Kidney (tissue), 14 donors: ENCODE data around the gene GCK. TPM values are rescaled to one million over a fixed set of nuclear protein-coding genes. Genes with fewer than 3 reads are reported as not detected.

Experiments used
- DNase-seq, 5 donors: peaks; one replicate each; pipeline ENCODE4 v3.0.0-alpha.2; 2013 to 2020
- FAIRE-seq: peaks from 2 replicates; lab custom pipeline; 2012; peaks lifted over from hg19 to GRCh38; lab: Jason Lieb, UNC
- H3K27ac ChIP-seq, 2 donors: one replicate each; pipeline ENCODE4 v1.7.0; 2013; ENCODE audit warnings: low read depth in 2 of 2, low read length in 2 of 2, inconsistent platforms in 1 of 2
- H3K27me3 ChIP-seq: one replicate; pipeline ENCODE4 v1.7.1; 2013; ENCODE audit warnings: low read length, inconsistent platforms; ENCODE audit not compliant: control insufficient read depth, insufficient read depth
- H3K36me3 ChIP-seq, 3 donors: one replicate each; pipeline versions ENCODE4 v1.7.0 to v1.7.1; 2013; ENCODE audit warnings: low read length in 3 of 3, control low read depth in 1 of 3, inconsistent platforms in 1 of 3; ENCODE audit not compliant: insufficient read depth in 3 of 3, control insufficient read depth in 2 of 3
- H3K4me1 ChIP-seq, 3 donors: one replicate each; pipeline versions ENCODE4 v1.7.0 to v1.7.1; 2013; ENCODE audit warnings: low read length in 3 of 3, inconsistent platforms in 1 of 3, low read depth in 1 of 3; ENCODE audit not compliant: control insufficient read depth in 2 of 3, insufficient read depth in 2 of 3
- H3K4me3 ChIP-seq, 3 donors: one replicate each; pipeline versions ENCODE4 v1.7.0 to v1.8.1; 2013; ENCODE audit warnings: low read length in 3 of 3, control low read depth in 1 of 3, inconsistent platforms in 1 of 3
- H3K9ac ChIP-seq, 3 donors: one replicate each; pipeline versions ENCODE4 v1.7.0 to v1.7.1; 2013; ENCODE audit warnings: low read length in 3 of 3, control low read depth in 1 of 3, inconsistent platforms in 1 of 3
- H3K9me3 ChIP-seq, 3 donors: one replicate each; pipeline versions ENCODE4 v1.7.0 to v1.7.1; 2013; ENCODE audit warnings: low read length in 3 of 3, control low read depth in 1 of 3, inconsistent platforms in 1 of 3; ENCODE audit not compliant: control insufficient read depth in 2 of 3, insufficient read depth in 1 of 3
- intact Hi-C: fragments of 100-400 bp; cut with DNase I; formaldehyde crosslinking; loops from one replicate; pipeline ENCODE4 v1.11.1; 2022
- polyA plus RNA-seq: library from polyadenylated mRNA; stranded (reverse); fragments of 350-450 nt; fragmentation: Illumina TruSeq; extraction: RNeasy Lipid Tissue Mini Kit (QIAGEN cat#74804); gene quantifications from one replicate; pipeline ENCODE4 v1.2.3, GENCODE V29; 2014; ENCODE audit warnings: low read depth, low replicate concordance; ENCODE audit not compliant: insufficient read depth
- total RNA-seq: library from RNA; stranded (reverse); fragmentation: NEBNext Ultra II Directional; extraction: Animal tissue kit (Norgen Biotek cat#: 25700); gene quantifications from one replicate; pipeline ENCODE4 v1.2.1, GENCODE V29; 2021
- TF ChIP-seq, protein P1 (sequence below): IDR thresholded peaks from 3 replicates; pipeline ENCODE4 v1.5.1; 2012; ENCODE audit warnings: mild to moderate bottlenecking, moderate library complexity, borderline replicate concordance; ENCODE audit not compliant: insufficient read depth; ENCODE audit errors: extremely low read depth
- donor health status: control.
- donor health status: control.
- donor health status: control.
- donor health status: control.
- donor health status: control.
- donor health status: DM: yes; HTN: yes; CAD: no.
- donor health status: Normal renal cell carcinoma (clear cell type).

Gene GCK
- total and polyA plus RNA-seq, 2 donors from 2014 or later = 0.25 to 1.0 TPM

DNA sequence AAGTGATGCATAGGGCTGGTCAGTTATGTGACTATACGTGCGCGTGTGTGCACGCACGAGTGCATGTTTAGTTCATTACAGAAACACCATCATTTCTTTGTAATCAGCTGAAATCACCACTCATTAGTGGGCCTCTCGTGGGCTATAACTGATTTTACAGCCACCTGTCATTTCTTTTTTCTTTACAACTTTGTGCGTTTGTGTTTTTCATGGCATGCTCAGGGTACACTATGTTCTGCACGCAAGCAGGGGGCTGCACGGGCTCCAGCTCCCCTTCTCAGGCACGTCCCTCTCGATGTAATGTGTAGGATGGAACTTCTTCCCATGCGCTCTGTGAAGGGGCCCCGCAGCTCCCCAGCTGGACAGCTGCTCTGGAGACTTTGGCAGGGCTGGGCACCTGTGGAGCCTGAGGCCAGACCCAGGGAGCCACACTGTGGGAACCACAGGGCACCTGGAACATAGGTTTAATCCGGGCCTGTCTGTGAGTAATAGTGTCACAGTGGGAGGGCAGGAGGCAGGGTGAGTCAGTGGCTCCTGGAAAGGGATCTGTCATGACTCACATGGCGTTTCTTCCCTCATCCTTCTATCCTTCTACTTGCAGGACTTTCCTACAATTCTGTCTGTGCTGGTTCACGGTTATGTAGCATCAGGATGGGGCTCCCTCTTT lies 4.9 kb downstream of the GCK start:
- Histone ChIP-seq H3K27ac (no peak overlapping the region), H3K9ac (no peak overlapping the region), H3K4me1 (no peaks in the 10 kb centered on the region), H3K9me3 (peaks cover 0 to 14% (median 0%) of the 10 kb centered on the region in 3 donors), H3K27me3 (no peaks in the 10 kb centered on the region), H3K36me3 (no peaks in the 10 kb centered on the region), H3K4me3 (no peak overlapping the region)
- DNase-seq (no peak), FAIRE-seq (no peak)
- TF ChIP-seq, protein P1, sequence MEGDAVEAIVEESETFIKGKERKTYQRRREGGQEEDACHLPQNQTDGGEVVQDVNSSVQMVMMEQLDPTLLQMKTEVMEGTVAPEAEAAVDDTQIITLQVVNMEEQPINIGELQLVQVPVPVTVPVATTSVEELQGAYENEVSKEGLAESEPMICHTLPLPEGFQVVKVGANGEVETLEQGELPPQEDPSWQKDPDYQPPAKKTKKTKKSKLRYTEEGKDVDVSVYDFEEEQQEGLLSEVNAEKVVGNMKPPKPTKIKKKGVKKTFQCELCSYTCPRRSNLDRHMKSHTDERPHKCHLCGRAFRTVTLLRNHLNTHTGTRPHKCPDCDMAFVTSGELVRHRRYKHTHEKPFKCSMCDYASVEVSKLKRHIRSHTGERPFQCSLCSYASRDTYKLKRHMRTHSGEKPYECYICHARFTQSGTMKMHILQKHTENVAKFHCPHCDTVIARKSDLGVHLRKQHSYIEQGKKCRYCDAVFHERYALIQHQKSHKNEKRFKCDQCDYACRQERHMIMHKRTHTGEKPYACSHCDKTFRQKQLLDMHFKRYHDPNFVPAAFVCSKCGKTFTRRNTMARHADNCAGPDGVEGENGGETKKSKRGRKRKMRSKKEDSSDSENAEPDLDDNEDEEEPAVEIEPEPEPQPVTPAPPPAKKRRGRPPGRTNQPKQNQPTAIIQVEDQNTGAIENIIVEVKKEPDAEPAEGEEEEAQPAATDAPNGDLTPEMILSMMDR = no peak
- intact Hi-C loops = no loop called here

DNA sequence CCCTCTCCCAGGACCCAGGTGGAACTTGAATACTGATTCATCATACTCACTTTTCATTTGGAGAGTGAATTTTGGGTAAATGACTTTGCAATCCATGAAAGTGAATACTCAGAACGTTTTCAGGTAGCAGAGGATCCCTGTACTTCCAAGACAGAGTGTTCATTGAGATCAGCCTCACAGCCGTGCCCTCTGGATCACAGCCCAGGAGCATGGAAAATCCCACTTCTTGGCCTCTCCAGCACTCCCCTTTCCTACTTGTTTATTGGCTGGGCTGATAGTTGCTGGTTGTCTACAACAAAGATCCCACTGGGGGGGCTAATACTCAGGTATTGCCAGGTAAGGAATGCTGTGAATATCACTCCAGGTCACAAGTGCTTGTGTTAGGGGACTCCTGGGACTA lies 5.9 kb downstream of the GCK start:
- no peak overlapping the region for H3K27ac ChIP-seq
- H3K36me3 ChIP-seq = no peaks in the 10 kb centered on the region
- no peak for DNase-seq
- no peaks in the 10 kb centered on the region for H3K27me3 ChIP-seq
- no peak overlapping the region for H3K9ac ChIP-seq
- intact Hi-C loops = no loop called here
- no peak for FAIRE-seq
- no peaks in the 10 kb centered on the region for H3K4me1 ChIP-seq
- H3K4me3 ChIP-seq = no peak overlapping the region
- peaks cover 0 to 14% (median 0%) of the 10 kb centered on the region in 3 donors for H3K9me3 ChIP-seq
- TF ChIP-seq, protein P1 = no peak

DNA sequence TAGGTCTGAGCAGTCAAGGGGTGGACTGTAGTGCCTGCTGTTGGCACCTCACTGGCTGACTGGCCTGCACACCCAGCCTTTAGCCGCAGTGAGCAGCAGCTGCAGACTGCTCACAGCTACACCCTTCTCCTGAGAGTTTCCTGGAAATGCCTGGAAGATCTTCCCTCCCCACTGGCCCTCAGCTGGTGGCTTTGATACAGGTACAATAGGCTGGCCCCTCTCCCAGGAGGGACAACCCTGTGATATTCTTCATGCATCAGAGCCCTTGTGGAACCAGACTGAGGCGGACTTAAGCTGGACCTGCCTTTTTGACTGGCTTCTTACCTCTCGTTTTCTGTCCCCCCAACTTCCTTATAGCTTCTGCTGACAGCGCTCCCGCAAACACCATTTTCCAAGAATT lies 6.4 kb downstream of the GCK start:
- DNase-seq (no peak), FAIRE-seq (no peak)
- Histone ChIP-seq H3K36me3 (no peaks in the 10 kb centered on the region), H3K4me1 (no peaks in the 10 kb centered on the region), H3K9ac (no peak overlapping the region), H3K9me3 (peaks cover 0 to 14% (median 0%) of the 10 kb centered on the region in 3 donors), H3K27me3 (no peaks in the 10 kb centered on the region), H3K27ac (no peak overlapping the region), H3K4me3 (no peak overlapping the region)
- intact Hi-C loops = no loop called here
- TF ChIP-seq, protein P1 = no peak
